HG03442 (cell line): ENCODE results near the gene COPA.

Experiments
- ATAC-seq: cut with Tn5 transposase; IDR thresholded peaks from one replicate; pipeline ENCODE4 v1.9.1; 2021; ENCODE audit warnings: mild to moderate bottlenecking, moderate library complexity; ENCODE audit not compliant: unreplicated experiment

Gene COPA

GRCh38 chr1:160363010-160363409, 20.0 kb upstream of the COPA start:
- ATAC-seq, result no peak

DNA sequence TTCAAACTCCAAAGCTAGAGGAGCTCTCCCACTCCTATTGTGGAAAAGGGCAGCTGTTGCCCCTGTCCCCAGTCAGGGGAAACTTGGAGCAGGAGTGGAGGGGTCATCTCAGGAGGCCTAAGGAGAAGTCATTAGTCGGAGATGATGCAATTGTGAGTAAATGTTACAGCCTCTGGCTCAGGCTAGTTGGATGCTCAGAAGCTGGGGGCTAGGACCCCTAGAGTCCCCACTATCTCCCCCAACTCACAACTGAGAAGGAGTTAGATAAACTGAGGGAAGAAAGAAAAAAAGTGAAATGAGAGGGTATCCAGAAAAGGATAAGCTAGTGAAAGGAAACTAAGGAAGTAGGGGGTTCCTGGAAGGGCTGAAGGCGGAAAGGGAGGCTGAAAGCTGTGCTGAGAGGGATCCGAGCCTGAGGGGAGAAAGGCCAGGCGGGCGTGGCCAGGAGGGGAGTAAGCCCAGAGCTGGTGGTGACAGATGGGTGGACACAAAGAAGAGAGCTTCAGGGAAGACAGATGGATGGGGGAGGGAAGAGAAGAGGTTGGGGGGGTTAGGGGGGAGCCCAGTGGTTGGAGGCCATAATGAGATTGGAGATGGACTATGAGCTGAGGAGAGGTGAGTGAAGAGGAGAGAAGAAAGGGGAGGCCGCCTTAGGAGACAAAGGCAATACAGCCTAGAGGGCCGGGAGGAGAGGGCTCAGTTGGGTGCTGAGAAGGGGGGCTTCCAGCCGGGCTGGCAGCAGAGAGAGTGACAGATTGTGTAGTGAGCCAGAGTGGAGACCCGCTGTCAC, 19.3 kb upstream of the COPA start:
- ATAC-seq, result no peak

- ATAC-seq, result no peak
Observed at GRCh38 chr1:160361814-160362167, 18.7 kb upstream of the COPA start.

- ATAC-seq, result no peak
Observed at GRCh38 chr1:160361199-160361598, 18.1 kb upstream of the COPA start.

DNA sequence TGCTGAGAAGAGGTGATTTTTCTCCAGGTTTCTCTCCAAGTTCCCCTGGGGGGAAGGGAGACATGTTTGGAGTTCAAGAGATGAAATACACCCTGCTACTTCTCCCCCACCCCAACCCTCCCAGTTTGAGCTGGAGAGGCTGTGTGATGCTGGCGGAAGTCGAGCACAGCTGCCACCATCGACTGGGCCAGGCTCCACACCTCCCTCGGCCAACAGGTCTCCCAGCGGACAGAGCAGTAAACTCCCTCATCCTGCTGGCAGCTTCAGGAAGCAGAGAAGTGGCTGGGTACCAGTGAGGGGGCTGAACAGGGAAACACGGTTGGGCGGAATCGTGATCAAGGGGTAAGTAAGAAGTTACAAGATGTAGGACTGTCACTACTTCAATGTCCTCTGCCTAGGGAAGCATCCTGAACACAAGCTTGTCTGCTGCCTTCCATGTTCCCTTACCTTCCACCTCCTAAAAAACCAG, 17.2 kb upstream of the COPA start:
- no peak for ATAC-seq

GRCh38 chr1:160359559-160360226, 16.6 kb upstream of the COPA start:
- no peak for ATAC-seq

DNA sequence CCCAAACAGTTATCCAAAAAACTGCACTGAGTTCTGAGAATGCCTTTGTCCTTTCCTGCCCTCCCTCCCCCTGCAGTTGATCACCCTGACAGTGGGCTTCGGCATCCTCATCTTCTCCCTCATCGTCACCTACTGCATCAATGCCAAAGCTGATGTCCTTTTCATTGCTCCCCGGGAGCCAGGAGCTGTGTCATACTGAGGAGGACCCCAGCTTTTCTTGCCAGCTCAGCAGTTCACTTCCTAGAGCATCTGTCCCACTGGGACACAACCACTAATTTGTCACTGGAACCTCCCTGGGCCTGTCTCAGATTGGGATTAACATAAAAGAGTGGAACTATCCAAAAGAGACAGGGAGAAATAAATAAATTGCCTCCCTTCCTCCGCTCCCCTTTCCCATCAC, 15.0 kb upstream of the COPA start:
- no peak for ATAC-seq

DNA sequence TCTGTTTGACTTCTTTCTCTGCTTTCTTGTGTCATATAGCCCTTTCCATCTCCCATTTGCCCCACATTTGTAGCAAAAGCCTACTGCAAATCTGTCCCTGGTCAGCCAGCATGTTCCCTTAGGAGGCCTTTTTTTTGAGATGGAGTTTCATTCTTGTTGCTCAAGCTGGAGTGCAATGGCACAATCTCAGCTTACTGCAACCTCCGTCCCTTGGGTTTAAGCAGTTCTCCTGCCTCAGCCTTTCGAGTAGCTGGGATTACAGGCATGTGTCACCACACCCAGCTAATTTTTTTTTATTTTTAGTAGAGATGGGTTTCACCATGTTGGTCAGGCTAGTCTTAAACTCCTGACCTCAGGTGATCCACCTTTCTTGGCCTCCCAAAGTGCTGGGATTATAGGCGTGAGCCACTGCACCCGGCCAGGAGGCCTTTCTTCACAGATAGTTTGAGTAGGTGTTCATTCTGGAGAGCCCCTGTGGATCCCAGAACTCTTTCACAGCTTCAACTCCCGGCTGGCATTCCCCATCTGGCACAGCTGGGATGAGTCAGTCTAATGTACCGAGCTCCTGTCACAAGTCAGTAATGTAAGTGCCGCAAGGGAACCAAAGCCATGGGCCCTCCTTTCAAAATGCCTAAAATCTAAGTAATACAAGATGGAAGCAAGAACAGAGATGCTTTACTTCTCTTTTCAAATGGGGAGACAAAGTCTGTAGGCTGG, 14.4 kb upstream of the COPA start:
- ATAC-seq, result no peak

DNA sequence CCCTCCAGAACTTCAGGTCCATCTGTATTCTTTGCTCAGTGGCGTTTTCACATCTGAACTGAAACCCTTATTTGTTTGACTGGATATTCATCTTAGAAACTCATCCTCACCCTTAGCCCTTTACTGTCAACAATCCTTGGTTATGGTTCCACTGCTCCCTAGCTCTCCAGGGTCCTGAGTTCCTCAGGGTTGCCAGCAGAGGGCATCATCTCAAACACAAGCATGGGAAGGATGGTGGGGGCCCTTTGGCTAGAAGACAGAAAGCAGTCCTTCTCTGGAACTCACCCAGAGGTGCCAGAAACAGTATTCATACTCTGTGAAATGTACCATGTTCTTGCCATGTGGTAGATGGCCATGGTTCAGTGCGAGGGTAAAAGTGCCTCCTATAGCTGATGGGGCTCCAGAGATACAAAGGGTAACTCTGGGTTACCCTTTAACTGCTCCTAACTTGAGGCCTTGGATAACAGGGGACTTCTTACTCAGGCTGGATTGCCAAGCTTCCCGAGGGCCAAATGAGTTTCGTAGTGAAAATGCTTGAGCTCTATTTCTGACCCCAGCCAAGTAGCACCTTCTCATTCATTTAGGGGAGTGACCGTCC, 11.4 kb upstream of the COPA start:
- ATAC-seq, result no peak

DNA sequence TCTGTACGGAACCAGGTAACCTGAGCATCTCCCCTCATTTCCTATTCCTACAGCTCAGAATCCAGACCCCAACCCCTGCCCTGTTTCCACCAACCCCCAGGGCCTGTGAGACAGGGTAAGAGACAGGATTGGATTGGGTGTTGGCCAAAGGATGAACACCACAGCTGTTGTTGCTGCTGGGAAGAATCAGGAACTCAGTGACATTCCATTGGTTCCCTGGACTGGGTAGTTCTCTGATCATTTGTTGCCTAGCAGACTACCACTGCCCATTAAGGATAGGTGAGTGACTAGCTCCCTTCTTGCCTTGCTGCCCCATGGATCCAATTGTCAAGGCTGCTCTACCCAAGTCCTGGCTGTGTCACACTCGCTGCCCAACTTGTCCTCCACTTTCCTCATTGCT, 10.2 kb upstream of the COPA start:
- no peak for ATAC-seq

DNA sequence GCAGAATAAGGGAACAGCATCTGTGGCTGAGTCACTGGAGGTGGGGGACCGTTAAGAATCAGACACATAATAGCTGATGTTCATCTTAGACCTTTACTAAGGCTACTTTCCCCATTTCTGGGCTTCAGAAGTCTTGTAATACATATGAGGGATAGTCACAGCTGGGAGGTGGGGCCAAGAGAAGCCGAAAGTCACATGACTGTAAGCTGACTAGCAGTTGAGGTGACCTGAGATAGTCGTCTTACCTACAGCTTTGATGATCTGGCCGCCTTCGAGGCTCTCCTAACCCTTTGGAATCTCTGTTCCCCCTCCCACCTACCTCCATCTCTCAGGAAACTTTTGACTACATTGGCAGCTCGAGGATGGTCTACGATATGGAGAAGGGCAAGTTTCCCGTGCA, 9.5 kb upstream of the COPA start:
- no peak for ATAC-seq

- no peak for ATAC-seq
Observed at GRCh38 chr1:160351629-160352028, 8.6 kb upstream of the COPA start.

DNA sequence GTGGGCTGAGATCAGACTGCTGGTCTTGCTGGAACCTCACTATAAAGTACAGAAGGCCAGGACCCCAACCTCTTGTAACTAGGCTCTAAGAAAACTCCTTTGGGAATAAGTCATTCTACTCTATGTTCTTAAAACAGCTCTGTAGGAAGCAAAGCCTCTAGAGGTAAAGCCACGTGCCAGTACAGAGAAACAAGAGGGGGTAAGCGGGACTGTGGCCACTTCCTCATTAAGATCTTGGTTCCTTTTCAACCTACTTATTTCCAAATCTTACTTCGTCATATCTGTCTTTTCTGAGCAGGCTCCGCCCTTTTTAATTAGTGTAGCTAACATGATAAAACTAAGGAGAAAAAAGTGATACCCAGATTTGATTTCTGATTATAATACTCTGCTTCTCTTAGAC, 3.9 kb upstream of the COPA start:
- peak; percentile 33 for ATAC-seq

DNA sequence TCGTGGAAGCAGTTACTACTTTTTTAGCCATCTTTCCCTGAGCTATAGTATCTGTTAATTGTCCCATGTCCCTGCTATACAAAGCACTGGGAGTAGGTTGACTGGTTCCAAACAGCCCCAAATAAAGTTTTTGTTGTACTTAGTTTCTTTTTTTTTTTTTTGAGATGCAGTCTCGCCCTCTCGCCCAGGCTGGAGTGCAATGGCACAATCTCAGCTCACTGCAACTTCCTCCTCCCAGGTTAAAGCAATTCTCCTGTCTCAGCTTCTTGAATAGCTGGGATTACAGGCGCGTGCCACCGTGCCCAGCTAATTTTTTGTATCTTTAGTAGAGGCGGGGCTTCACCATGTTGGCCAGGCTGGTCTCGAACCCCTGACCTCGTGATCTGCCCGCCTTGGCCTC, 3.4 kb upstream of the COPA start:
- ATAC-seq, result no peak

DNA sequence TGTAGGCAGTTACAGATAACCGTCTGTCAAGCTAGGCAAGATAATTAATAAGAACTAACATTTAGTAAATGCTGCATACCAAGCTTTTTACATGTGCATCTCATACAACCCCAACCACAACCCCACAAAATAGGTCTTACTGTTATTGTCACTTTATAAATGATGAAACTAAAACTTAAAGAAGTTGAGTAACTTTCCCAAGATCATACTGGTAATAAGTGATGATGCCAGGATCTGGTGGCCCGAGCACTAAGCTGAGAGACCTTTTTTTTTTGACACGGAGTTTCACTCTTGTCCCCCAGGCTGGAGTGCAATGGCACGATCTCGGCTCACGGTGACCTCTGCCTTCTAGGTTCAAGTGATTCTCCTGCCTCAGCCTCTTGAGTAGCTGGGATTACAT, 1.9 kb upstream of the COPA start:
- ATAC-seq, result no peak

DNA sequence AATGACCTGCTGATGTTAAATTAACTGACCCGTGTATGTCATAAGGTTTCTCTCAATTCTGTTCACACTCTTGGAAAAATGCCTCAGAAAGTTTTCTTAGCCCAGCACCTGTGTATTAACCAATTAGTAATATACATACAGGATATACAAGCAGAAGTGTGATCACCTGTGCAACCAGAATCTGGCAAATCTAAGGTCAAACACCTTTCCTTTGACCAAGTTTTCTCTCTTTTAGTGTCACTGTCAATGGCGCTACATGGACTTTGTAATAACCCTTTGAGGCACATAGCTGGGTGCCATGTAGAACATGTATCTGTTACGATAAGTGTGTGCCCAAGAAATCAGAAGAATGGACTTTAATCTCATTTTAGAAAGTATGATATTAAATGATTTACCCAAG, 1.2 kb upstream of the COPA start:
- no peak for ATAC-seq

DNA sequence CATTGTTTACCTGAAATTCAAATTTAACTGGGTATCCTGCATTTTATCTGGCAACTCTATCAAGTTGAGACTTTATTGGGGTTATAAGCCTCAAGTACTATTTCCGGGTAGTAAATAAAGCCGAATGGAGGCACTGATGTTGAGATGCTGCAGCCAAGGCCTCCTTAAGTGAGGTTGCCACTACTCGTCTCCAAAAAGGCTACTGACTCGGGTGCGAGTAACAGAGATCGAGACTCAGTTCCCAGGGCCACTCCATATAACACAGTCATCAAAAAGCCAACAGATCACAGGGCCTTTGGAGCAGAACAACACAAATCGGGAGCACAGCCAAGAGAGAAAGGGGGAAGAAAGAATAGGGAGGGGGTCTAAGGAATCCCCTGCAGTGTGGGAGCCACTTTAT, 524 bp downstream of the COPA start:
- no peak for ATAC-seq

- ATAC-seq, result no peak
Observed at GRCh38 chr1:160340866-160341265, 2.2 kb downstream of the COPA start.

GRCh38 chr1:160340146-160340545, 2.9 kb downstream of the COPA start:
- no peak for ATAC-seq

GRCh38 chr1:160338580-160338979, 4.5 kb downstream of the COPA start:
- ATAC-seq, result no peak

- no peak for ATAC-seq
Observed at GRCh38 chr1:160332516-160332915, 10.5 kb downstream of the COPA start.

GRCh38 chr1:160330119-160330518, 12.9 kb downstream of the COPA start:
- ATAC-seq, result no peak
